B cell (primary cell): ENCODE data around the gene SLC39A3. TPM values are rescaled to one million over a fixed set of nuclear protein-coding genes. Genes with fewer than 3 reads are reported as not detected.

Experiments used
- ATAC-seq: fragments of 200-7000 bp; cut with Tn5 transposase; one replicate; pipeline ENCODE4 v1.10.0; 2021; ENCODE audit warnings: low read depth, mild to moderate bottlenecking, moderate number of reproducible peaks, moderate library complexity
- CTCF ChIA-PET: fragments of 350-600 bp; sonication (Branson Sonifier 250); formaldehyde crosslinking; loops from one replicate; lab custom pipeline; 2021; ENCODE audit warnings: antibody characterized with exemption, inconsistent platforms; lab: Charles Lee
- POLR2A ChIA-PET: fragments of 350-600 bp; sonication (Branson Sonifier 250); formaldehyde crosslinking; loops from one replicate; lab custom pipeline; 2021; ENCODE audit warnings: antibody characterized with exemption; lab: Charles Lee
- DNase-seq: peaks from one replicate; pipeline ENCODE4 v3.0.0; 2013
- H2AFZ ChIP-seq: 2 replicates; pipeline ENCODE4 v1.6.1; 2012; ENCODE audit warnings: mild to moderate bottlenecking, low read depth, low read length; ENCODE audit not compliant: insufficient read depth, poor library complexity, severe bottlenecking
- H3K27ac ChIP-seq, 2 donors: 1 replicate in 1 of 2; 2 replicates in 1 of 2; pipeline ENCODE4 v1.5.1; 2012 to 2013; ENCODE audit warnings: low read length in 2 of 2, mild to moderate bottlenecking in 2 of 2, moderate library complexity in 1 of 2
- H3K27me3 ChIP-seq, 4 experiments: fragments of 200-600 bp in 1 of 4; sonication (generic) in 1 of 4; replicated peaks in 1 of 4; 1 replicate in 2 of 4; 2 replicates in 2 of 4; pipeline versions ENCODE4 v1.6.1 to v1.7.0; 2013 to 2016; ENCODE audit warnings: low read length in 3 of 4, mild to moderate bottlenecking in 2 of 4, mixed read lengths in 1 of 4, moderate library complexity in 1 of 4; ENCODE audit not compliant: insufficient read depth in 4 of 4, control insufficient read depth in 3 of 4; ENCODE audit errors: control extremely low read depth in 1 of 4
- H3K36me3 ChIP-seq, 2 experiments: replicated peaks in 1 of 2; 1 replicate in 1 of 2; 2 replicates in 1 of 2; pipeline versions ENCODE4 v1.6.1 to v1.7.1; 2013; ENCODE audit warnings: low read length in 1 of 2; ENCODE audit not compliant: insufficient read depth in 2 of 2, control insufficient read depth in 1 of 2; ENCODE audit errors: control extremely low read depth in 1 of 2, extremely low read depth in 1 of 2
- H3K4me1 ChIP-seq, 2 donors: fragments of 200-600 bp in 1 of 2; sonication (generic) in 1 of 2; 1 replicate in 1 of 2; 2 replicates in 1 of 2; pipeline versions ENCODE4 v1.5.1 to v1.6.1; 2013 to 2017; ENCODE audit warnings: low read length in 2 of 2; ENCODE audit not compliant: control insufficient read depth in 2 of 2, insufficient read depth in 2 of 2
- H3K4me2 ChIP-seq: replicated peaks from 2 replicates; pipeline ENCODE3; 2012; ENCODE audit warnings: mild to moderate bottlenecking, low read depth, low read length; ENCODE audit not compliant: poor library complexity, severe bottlenecking
- H3K4me3 ChIP-seq, 5 experiments: fragments of 200-600 bp in 1 of 5; sonication (generic) in 1 of 5; 1 replicate in 3 of 5; 2 replicates in 2 of 5; pipeline versions ENCODE4 v1.5.1 to v1.7.0; 2011 to 2016; ENCODE audit warnings: low read length in 4 of 5, mild to moderate bottlenecking in 4 of 5, low read depth in 2 of 5, control low read depth in 1 of 5, moderate library complexity in 1 of 5; ENCODE audit not compliant: insufficient read depth in 1 of 5; ENCODE audit errors: control extremely low read depth in 1 of 5, extremely low read depth in 1 of 5
- H3K79me2 ChIP-seq: fragments of 200-600 bp; sonication (generic); one replicate; pipeline ENCODE4 v1.6.0; 2016; ENCODE audit warnings: low read length; ENCODE audit not compliant: control insufficient read depth, insufficient read depth
- H3K9ac ChIP-seq: fragments of 200-600 bp; sonication (generic); 2 replicates; pipeline ENCODE4 v1.6.1; 2017; ENCODE audit warnings: mild to moderate bottlenecking, low read length, moderate library complexity
- H3K9me3 ChIP-seq, 3 donors: one replicate each; pipeline versions ENCODE4 v1.6.1 to v1.7.1; 2013; ENCODE audit warnings: low read length in 2 of 3; ENCODE audit not compliant: control insufficient read depth in 2 of 3, insufficient read depth in 1 of 3; ENCODE audit errors: control extremely low read depth in 1 of 3
- H4K20me1 ChIP-seq: 2 replicates; pipeline ENCODE4 v1.6.0; 2012; ENCODE audit warnings: mild to moderate bottlenecking, low read length; ENCODE audit not compliant: insufficient read depth, control insufficient read depth, poor library complexity, severe bottlenecking
- H3K27ac Mint-ChIP-seq: one replicate; pipeline ENCODE4 v1.8.0; 2021; ENCODE audit warnings: mixed read lengths
- H3K27me3 Mint-ChIP-seq: one replicate; pipeline ENCODE4 v1.8.0; 2021; ENCODE audit warnings: mixed read lengths
- H3K4me1 Mint-ChIP-seq: one replicate; pipeline ENCODE4 v1.8.0; 2021; ENCODE audit warnings: mixed read lengths
- H3K4me3 Mint-ChIP-seq: one replicate; pipeline ENCODE4 v1.8.0; 2021; ENCODE audit warnings: mixed read lengths
- H3K9me3 Mint-ChIP-seq: one replicate; pipeline ENCODE4 v1.8.0; 2022; ENCODE audit warnings: mixed read lengths; ENCODE audit not compliant: insufficient read depth
- CTCF ChIP-seq: fragments of 200-600 bp; IDR thresholded peaks from one replicate; pipeline ENCODE4 v1.8.0; 2022; ENCODE audit warnings: antibody characterized with exemption, mild to moderate bottlenecking
- EZH2 ChIP-seq: IDR thresholded peaks from 2 replicates; pipeline ENCODE4 v1.6.1; 2012; ENCODE audit warnings: borderline replicate concordance, low read depth, mild to moderate bottlenecking, moderate library complexity, low read length; ENCODE audit not compliant: insufficient read depth, poor library complexity, severe bottlenecking
- WGBS: methylation state at CpG from one replicate; pipeline ENCODE4 v1.1.5; 2013; ENCODE audit warnings: missing lambda C conversion rate; ENCODE audit not compliant: insufficient coverage; 5-methylcytosine and 5-hydroxymethylcytosine counted together
- intact Hi-C: fragments of 100-400 bp; cut with micrococcal nuclease; formaldehyde crosslinking; loops from one replicate; pipeline ENCODE4 v1.10.0; 2022
- polyA plus RNA-seq: library from polyadenylated mRNA; depleted of rRNA; stranded (reverse); fragments of >200 nt; gene quantifications from 2 replicates; pipeline ENCODE4 v1.2.3, GENCODE V29; 2012
- total RNA-seq, 2 donors: library from RNA; stranded (reverse); fragments of 120-200 nt in 1 of 2; gene quantifications; 1 replicate in 1 of 2; 2 replicates in 1 of 2; pipeline versions ENCODE4 v1.2.3 to v1.2.4, GENCODE V29; 2013 to 2022

SLC39A3 gene
- total and polyA plus RNA-seq, 2 donors (not counting 1 experiment from before 2014, with no cell fraction given) = 36.4 to 37.6 TPM

- Histone ChIP-seq H3K36me3 (no peaks in the 10 kb centered on the region), H3K4me1 (peaks cover 40 to 49% of the 10 kb centered on the region in 2 donors), H3K9ac (peak overlapping the region; percentile 64), H2AFZ (peak overlapping the region; percentile 54), H3K4me2 (peak overlapping the region; percentile 96), H4K20me1 (peaks cover 8% of the 10 kb centered on the region), H3K9me3 (peaks cover 0 to 5% (median 0%) of the 10 kb centered on the region in 3 donors), H3K79me2 (peaks cover 6% of the 10 kb centered on the region), H3K4me3 (peak overlapping the region in 4 of 5 experiments; percentile 32 to 63 (median 56)), H3K27ac (no peak overlapping the region), H3K27me3 (peaks cover 0 to 17% (median 8%) of the 10 kb centered on the region in 4 experiments)
- 34% methylated on average over 38 of the region's 39 CpGs for whole genome bisulfite sequencing
- ATAC-seq = no peak
- POLR2A ChIA-PET = interaction anchor here (0.5 to 1.5 kb wide), 3 partner anchors 23 to 403 kb away, joined by 4 to 7 read pairs (median 5); no protein-coding TSS in a partner anchor
- peak overlapping the region; percentile 84 for H3K4me3 Mint-ChIP-seq
- peaks cover 4% of the 10 kb centered on the region for H3K27me3 Mint-ChIP-seq
- H3K4me1 Mint-ChIP-seq = peaks cover 29% of the 10 kb centered on the region
- intact Hi-C loops = no loop called here
- H3K27ac Mint-ChIP-seq = peak overlapping the region; percentile 72
- TF ChIP-seq CTCF (no peak), EZH2 (no peak)
- DNase-seq = peak; percentile 43
- CTCF ChIA-PET = interaction anchor here (1.0 kb wide), 1 partner anchor 74 kb away, joined by 4 read pairs; no protein-coding TSS in a partner anchor
- no peaks in the 10 kb centered on the region for H3K9me3 Mint-ChIP-seq
These were observed 18.0 kb downstream of the SLC39A3 start for GRCh38 chr19:2721570-2722540.
